ENCODE data around the gene BLVRB.

BLVRB gene

GRCh38 chr19:40425450-40426287 lies 39.9 kb downstream of the BLVRB start, which contains the start of gene SERTAD1:
Gene SERTAD1 (minus strand): TSS chr19:40425992. CDS start chr19:40423546, 2,446 bp downstream.
- TF ChIP-seq CREB1 (IDR thresholded peaks at IDR 0.05; ENCODE audit: low read depth) (no peak; the same call in 1 of the 2 replicates), FOXM1 (IDR thresholded peaks at IDR 0.05; ENCODE audit: borderline replicate concordance, low read depth) (no peak), CEBPB (IDR thresholded peaks at IDR 0.05) (no peak), TAF1 (IDR thresholded peaks at IDR 0.05; ENCODE audit: low read depth) (peak; percentile 86), TEAD4 (IDR thresholded peaks at IDR 0.05) (no peak), TCF12 (IDR thresholded peaks at IDR 0.05; ENCODE audit: low read depth) (peak; percentile 59), ZBTB7A (IDR thresholded peaks at IDR 0.05; ENCODE audit: low read depth) (peak; percentile 78; the same call in 1 of the 2 replicates), EGR1 (IDR thresholded peaks at IDR 0.05) (peak; percentile 87), NFIC (IDR thresholded peaks at IDR 0.05) (no peak), YY1 (IDR thresholded peaks at IDR 0.05; ENCODE audit: low read depth) (0 out of 2 replicates have a peak, but pooled peaks have one; percentile 43), RAD21 (IDR thresholded peaks at IDR 0.05; ENCODE audit: low read depth) (no peak), EP300 (IDR thresholded peaks at IDR 0.05; ENCODE audit: borderline replicate concordance) (0 out of 2 replicates have a peak, but pooled peaks have one; percentile 9)
- TF ChIP-seq, protein P1, sequence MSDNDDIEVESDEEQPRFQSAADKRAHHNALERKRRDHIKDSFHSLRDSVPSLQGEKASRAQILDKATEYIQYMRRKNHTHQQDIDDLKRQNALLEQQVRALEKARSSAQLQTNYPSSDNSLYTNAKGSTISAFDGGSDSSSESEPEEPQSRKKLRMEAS (IDR thresholded peaks at IDR 0.05) = peak; percentile 32; the same call in 1 of the 2 replicates
- TF ChIP-seq, protein P2, sequence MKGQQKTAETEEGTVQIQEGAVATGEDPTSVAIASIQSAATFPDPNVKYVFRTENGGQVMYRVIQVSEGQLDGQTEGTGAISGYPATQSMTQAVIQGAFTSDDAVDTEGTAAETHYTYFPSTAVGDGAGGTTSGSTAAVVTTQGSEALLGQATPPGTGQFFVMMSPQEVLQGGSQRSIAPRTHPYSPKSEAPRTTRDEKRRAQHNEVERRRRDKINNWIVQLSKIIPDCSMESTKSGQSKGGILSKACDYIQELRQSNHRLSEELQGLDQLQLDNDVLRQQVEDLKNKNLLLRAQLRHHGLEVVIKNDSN (IDR thresholded peaks at IDR 0.05) = no peak; the same call in 1 of the 2 replicates
- TF ChIP-seq, protein P3, sequence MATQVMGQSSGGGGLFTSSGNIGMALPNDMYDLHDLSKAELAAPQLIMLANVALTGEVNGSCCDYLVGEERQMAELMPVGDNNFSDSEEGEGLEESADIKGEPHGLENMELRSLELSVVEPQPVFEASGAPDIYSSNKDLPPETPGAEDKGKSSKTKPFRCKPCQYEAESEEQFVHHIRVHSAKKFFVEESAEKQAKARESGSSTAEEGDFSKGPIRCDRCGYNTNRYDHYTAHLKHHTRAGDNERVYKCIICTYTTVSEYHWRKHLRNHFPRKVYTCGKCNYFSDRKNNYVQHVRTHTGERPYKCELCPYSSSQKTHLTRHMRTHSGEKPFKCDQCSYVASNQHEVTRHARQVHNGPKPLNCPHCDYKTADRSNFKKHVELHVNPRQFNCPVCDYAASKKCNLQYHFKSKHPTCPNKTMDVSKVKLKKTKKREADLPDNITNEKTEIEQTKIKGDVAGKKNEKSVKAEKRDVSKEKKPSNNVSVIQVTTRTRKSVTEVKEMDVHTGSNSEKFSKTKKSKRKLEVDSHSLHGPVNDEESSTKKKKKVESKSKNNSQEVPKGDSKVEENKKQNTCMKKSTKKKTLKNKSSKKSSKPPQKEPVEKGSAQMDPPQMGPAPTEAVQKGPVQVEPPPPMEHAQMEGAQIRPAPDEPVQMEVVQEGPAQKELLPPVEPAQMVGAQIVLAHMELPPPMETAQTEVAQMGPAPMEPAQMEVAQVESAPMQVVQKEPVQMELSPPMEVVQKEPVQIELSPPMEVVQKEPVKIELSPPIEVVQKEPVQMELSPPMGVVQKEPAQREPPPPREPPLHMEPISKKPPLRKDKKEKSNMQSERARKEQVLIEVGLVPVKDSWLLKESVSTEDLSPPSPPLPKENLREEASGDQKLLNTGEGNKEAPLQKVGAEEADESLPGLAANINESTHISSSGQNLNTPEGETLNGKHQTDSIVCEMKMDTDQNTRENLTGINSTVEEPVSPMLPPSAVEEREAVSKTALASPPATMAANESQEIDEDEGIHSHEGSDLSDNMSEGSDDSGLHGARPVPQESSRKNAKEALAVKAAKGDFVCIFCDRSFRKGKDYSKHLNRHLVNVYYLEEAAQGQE (IDR thresholded peaks at IDR 0.05; ENCODE audit: low read depth) = no peak

DNA sequence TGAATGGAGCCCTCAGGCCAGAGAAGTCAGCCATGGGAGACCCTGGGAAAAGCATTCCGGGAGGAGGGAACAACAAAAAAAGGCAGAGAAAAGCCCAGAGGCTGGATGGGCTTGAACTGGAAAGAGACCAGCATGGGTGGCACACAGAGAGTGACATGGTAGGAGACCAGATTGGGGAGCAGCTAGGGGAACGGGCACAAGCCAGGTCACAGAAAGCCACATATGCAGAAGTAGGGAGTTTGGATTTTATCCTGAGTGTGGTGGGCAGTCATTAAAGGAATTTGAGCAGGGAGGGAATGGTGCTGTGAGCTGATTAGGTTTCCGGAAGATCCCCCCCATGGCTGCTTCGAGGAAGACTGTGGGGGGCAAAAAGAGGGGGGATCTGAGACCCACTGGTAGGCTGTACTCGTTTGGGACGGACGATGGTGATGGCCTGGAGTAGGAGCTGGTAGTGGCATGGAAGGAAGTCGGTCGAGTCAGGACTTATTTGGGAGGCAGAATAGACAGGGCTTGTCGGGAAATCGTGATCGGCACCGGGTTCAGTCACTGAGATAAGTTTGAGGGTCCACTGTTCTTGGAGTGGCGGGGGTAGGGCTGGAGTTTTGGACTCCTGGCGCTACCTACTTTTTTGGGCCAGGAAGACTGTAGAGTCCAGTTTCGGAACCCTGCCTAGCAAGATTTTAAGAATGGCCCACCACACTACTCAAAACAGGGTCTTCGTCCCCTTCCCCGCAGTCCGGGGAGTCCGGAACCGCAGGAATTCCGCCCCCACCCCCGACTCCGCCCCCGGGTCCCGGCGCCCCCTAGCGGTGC lies 40.7 kb downstream of the BLVRB start:
- TF ChIP-seq TAF1 (IDR thresholded peaks at IDR 0.05; ENCODE audit: low read depth) = no peak
- TF ChIP-seq, protein P1 (IDR thresholded peaks at IDR 0.05) = no peak
- peak; percentile 29; the same call in 1 of the 2 replicates for TF ChIP-seq TEAD4 (IDR thresholded peaks at IDR 0.05)
- TF ChIP-seq CEBPB (IDR thresholded peaks at IDR 0.05) = no peak

- TF ChIP-seq RAD21 (IDR thresholded peaks at IDR 0.05; ENCODE audit: low read depth) (no peak), CEBPB (IDR thresholded peaks at IDR 0.05) (no peak)
Observed at GRCh38 chr19:40423938-40424337, 41.6 kb downstream of the BLVRB start.

DNA sequence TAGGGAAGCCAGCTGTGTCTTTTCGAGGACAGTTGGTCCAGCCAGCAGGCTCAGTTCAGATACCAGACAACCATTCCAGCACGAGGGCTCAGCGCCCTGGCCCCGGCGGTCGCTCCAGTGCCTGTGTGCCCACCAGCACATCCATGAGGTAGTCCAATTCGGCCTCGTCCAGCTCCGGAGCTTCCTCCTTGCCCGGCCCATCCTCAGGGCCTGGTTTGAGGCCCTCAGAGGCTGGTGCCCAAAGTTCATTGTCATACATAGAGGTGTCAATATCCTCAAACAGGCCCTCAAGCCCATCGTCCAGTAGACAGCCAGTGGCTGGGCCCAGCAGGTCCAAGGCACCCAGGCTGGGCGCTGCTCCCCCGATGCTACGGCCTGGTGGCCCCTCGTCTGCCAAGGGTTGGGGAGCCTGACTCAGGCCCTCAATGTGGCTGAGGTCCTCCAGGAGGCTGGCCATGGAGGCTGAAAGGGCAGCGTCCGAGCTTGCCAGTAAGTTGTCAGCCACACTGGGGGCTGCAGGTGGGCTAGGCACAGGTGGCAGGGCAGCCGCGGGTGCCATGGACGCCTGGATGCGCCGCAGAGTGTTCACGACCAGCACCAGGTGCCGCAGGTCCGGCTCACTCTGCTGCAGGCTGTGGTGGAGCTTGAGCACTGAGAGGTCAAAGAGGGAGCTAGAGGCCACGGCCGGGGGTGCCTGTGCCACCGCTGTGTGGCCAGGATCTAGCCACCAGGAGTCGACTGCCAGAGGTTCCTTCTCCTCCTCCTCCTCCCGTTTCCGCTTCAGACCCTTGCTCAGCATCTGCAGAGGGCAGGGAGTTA lies 42.6 kb downstream of the BLVRB start:
- TF ChIP-seq EP300 (IDR thresholded peaks at IDR 0.05; ENCODE audit: borderline replicate concordance) (no peak), FOXM1 (IDR thresholded peaks at IDR 0.05; ENCODE audit: borderline replicate concordance, low read depth) (no peak), CEBPB (IDR thresholded peaks at IDR 0.05) (no peak), YY1 (IDR thresholded peaks at IDR 0.05; ENCODE audit: low read depth) (no peak)
- TF ChIP-seq, protein P3 (IDR thresholded peaks at IDR 0.05; ENCODE audit: low read depth) = no peak

- TF ChIP-seq NFIC (IDR thresholded peaks at IDR 0.05) = no peak
- no peak for TF ChIP-seq CEBPB (IDR thresholded peaks at IDR 0.05)
- TF ChIP-seq ZBTB7A (IDR thresholded peaks at IDR 0.05; ENCODE audit: low read depth) = no peak
- TF ChIP-seq, protein P2 (IDR thresholded peaks at IDR 0.05) = no peak
- TF ChIP-seq, protein P1 (IDR thresholded peaks at IDR 0.05) = no peak
- TF ChIP-seq EP300 (IDR thresholded peaks at IDR 0.05; ENCODE audit: borderline replicate concordance) = no peak
- TF ChIP-seq TCF12 (IDR thresholded peaks at IDR 0.05; ENCODE audit: low read depth) = no peak
- no peak for TF ChIP-seq EGR1 (IDR thresholded peaks at IDR 0.05)
- TF ChIP-seq YY1 (IDR thresholded peaks at IDR 0.05; ENCODE audit: low read depth) = no peak
- TF ChIP-seq TEAD4 (IDR thresholded peaks at IDR 0.05) = no peak
- TF ChIP-seq FOXM1 (IDR thresholded peaks at IDR 0.05; ENCODE audit: borderline replicate concordance, low read depth) = no peak
- TF ChIP-seq CREB1 (IDR thresholded peaks at IDR 0.05; ENCODE audit: low read depth) = no peak
Observed at GRCh38 chr19:40421993-40422747, 43.4 kb downstream of the BLVRB start.

Measured in Ishikawa (cell line).